SK-N-SH treated with all-trans-retinoic acid at 6 μM for 48 hours (cell line): ENCODE measurements around the gene UPK2.
"Not testable (repeated sequence)": the region's sequence is repeated elsewhere in the genome, so short reads cannot be mapped to it uniquely, and the experiment has no call there.

Source experiments
- ATAC-seq: fragments of 200-7000 bp; cut with Tn5 transposase; 3 replicates; pipeline ENCODE4 v1.9.1; 2020; ENCODE audit warnings: mild to moderate bottlenecking, moderate library complexity
- ARNTL ChIP-seq: fragments of 450-650 bp; formaldehyde crosslinking; IDR thresholded peaks from 2 replicates; pipeline ENCODE4 v1.5.0; 2020; ENCODE audit warnings: low read depth, mild to moderate bottlenecking, moderate library complexity, borderline replicate concordance
- BACH2 ChIP-seq: fragments of 250-450 bp; sonication (Bioruptor Pico); IDR thresholded peaks from 2 replicates; pipeline ENCODE4 v1.9.0; 2021; ENCODE audit warnings: mild to moderate bottlenecking, borderline replicate concordance
- CREB5 ChIP-seq: fragments of 250-450 bp; sonication (Bioruptor Pico); IDR thresholded peaks from 2 replicates; pipeline ENCODE4 v1.5.1; 2020; ENCODE audit warnings: low read depth, mild to moderate bottlenecking, moderate library complexity
- CSDC2 ChIP-seq: fragments of 250-450 bp; sonication (Bioruptor Pico); IDR thresholded peaks from 2 replicates; pipeline ENCODE4 v1.5.0; 2020; ENCODE audit warnings: mild to moderate bottlenecking, moderate library complexity
- ESRRG ChIP-seq: fragments of 250-450 bp; sonication (Bioruptor Pico); IDR thresholded peaks from 2 replicates; pipeline ENCODE4 v1.6.1; 2021; ENCODE audit warnings: mild to moderate bottlenecking
- GLIS3 ChIP-seq: fragments of 250-450 bp; sonication (Bioruptor Pico); IDR thresholded peaks from 2 replicates; pipeline ENCODE4 v1.5.0; 2020; ENCODE audit warnings: mild to moderate bottlenecking, moderate library complexity
- ISL1 ChIP-seq: fragments of 250-450 bp; sonication (Bioruptor Pico); IDR thresholded peaks from 2 replicates; pipeline ENCODE4 v2.1.2; 2022; ENCODE audit warnings: mild to moderate bottlenecking, moderate library complexity
- PATZ1 ChIP-seq: fragments of 250-450 bp; sonication (Bioruptor Pico); IDR thresholded peaks from 2 replicates; pipeline ENCODE4 v1.8.0; 2020; ENCODE audit warnings: mild to moderate bottlenecking, moderate library complexity, borderline replicate concordance
- POU6F1 ChIP-seq: fragments of 250-450 bp; sonication (Bioruptor Pico); IDR thresholded peaks from 2 replicates; pipeline ENCODE4 v1.8.0; 2021; ENCODE audit warnings: low read depth, mild to moderate bottlenecking, moderate library complexity, borderline replicate concordance
- PPARA ChIP-seq: fragments of 250-450 bp; sonication (Bioruptor Pico); IDR thresholded peaks from 2 replicates; pipeline ENCODE4 v1.5.0; 2020; ENCODE audit warnings: mild to moderate bottlenecking, borderline replicate concordance
- RARB ChIP-seq: fragments of 250-450 bp; sonication (Bioruptor Pico); IDR thresholded peaks from 2 replicates; pipeline ENCODE4 v1.8.0; 2021; ENCODE audit warnings: mild to moderate bottlenecking, moderate library complexity
- SNAI2 ChIP-seq: fragments of 250-450 bp; sonication (Bioruptor Pico); IDR thresholded peaks from 2 replicates; pipeline ENCODE4 v1.5.0; 2020; ENCODE audit warnings: mild to moderate bottlenecking, moderate library complexity
- TCF4 ChIP-seq: fragments of 250-450 bp; sonication (Bioruptor Pico); IDR thresholded peaks from 2 replicates; pipeline ENCODE4 v1.8.0; 2021; ENCODE audit warnings: mild to moderate bottlenecking, moderate library complexity, borderline replicate concordance
- TOX ChIP-seq: fragments of 250-450 bp; sonication (Bioruptor Pico); IDR thresholded peaks from 2 replicates; pipeline ENCODE4 v1.8.0; 2021; ENCODE audit warnings: mild to moderate bottlenecking, moderate library complexity, borderline replicate concordance
- TSHZ2 ChIP-seq: fragments of 250-450 bp; sonication (Bioruptor Pico); IDR thresholded peaks from 2 replicates; pipeline ENCODE4 v1.5.0; 2020; ENCODE audit warnings: mild to moderate bottlenecking, moderate library complexity
- ZC3H10 ChIP-seq: fragments of 250-450 bp; sonication (Bioruptor Pico); IDR thresholded peaks from 2 replicates; pipeline ENCODE4 v1.5.1; 2021; ENCODE audit warnings: mild to moderate bottlenecking, moderate library complexity
- ZFP3 ChIP-seq: fragments of 250-450 bp; sonication (Bioruptor Pico); IDR thresholded peaks from 2 replicates; pipeline ENCODE4 v1.5.0; 2020; ENCODE audit warnings: mild to moderate bottlenecking, moderate library complexity
- ZFP30 ChIP-seq: fragments of 450-650 bp; formaldehyde crosslinking; IDR thresholded peaks from 2 replicates; pipeline ENCODE4 v1.5.0; 2022; ENCODE audit warnings: mild to moderate bottlenecking, moderate library complexity
- ZNF70 ChIP-seq: fragments of 450-650 bp; formaldehyde crosslinking; IDR thresholded peaks from 2 replicates; pipeline ENCODE4 v1.5.0; 2020; ENCODE audit warnings: mild to moderate bottlenecking, moderate library complexity
- ZNF8 ChIP-seq: fragments of 450-650 bp; formaldehyde crosslinking; IDR thresholded peaks from 2 replicates; pipeline ENCODE4 v1.5.0; 2020; ENCODE audit warnings: mild to moderate bottlenecking, moderate library complexity

UPK2 gene

GRCh38 chr11:118948000-118948399 is 8.1 kb upstream of the UPK2 start:
- TF ChIP-seq POU6F1 (CRISPR knock-in tag) (no peak), GLIS3 (no peak), ZNF8 (no peak), ZNF70 (CRISPR knock-in tag) (no peak), CREB5 (CRISPR knock-in tag) (no peak), RARB (CRISPR knock-in tag) (no peak), BACH2 (no peak), CSDC2 (CRISPR knock-in tag) (no peak), ZFP3 (CRISPR knock-in tag) (no peak), ISL1 (CRISPR knock-in tag) (no peak), SNAI2 (no peak), ZFP30 (CRISPR knock-in tag) (no peak), TOX (CRISPR knock-in tag) (no peak), PPARA (CRISPR knock-in tag) (no peak), TSHZ2 (CRISPR knock-in tag) (no peak), ESRRG (no peak), ZC3H10 (CRISPR knock-in tag) (no peak), TCF4 (no peak), PATZ1 (CRISPR knock-in tag) (no peak), ARNTL (no peak)
- ATAC-seq, result no peak

- ATAC-seq, result no peak; the same call in 2 of the 3 replicates
- no peak for TF ChIP-seq TSHZ2 (CRISPR knock-in tag)
- no peak for TF ChIP-seq POU6F1 (CRISPR knock-in tag)
- no peak for TF ChIP-seq ISL1 (CRISPR knock-in tag)
- no peak for TF ChIP-seq ESRRG
- TF ChIP-seq PPARA (CRISPR knock-in tag), result no peak
- TF ChIP-seq ZNF8, result no peak
- TF ChIP-seq ZFP3 (CRISPR knock-in tag), result no peak
- no peak for TF ChIP-seq BACH2
These were observed 2.8 kb upstream of the UPK2 start for GRCh38 chr11:118953265-118953664.

GRCh38 chr11:118953976-118954375 is 2.1 kb upstream of the UPK2 start:
- not testable (repeated sequence) for ATAC-seq
